NCI-H82 treated with DMSO at 0.1 percent for 48 hours (cell line): ENCODE measurements around the gene FIBCD1.

Source experiments
- DNase-seq: peaks from one replicate; lab custom pipeline; 2025; ENCODE audit not compliant: unreplicated experiment; lab: John Stamatoyannopoulos, UW

The FIBCD1 gene

GRCh38 chr9:130938652-130939404, at the start of gene FIBCD1:
TSS of gene FIBCD1 (minus strand) at chr9:130939247. CDS start at chr9:130938607, 640 bp downstream.
- DNase-seq: no peak

GRCh38 chr9:130988400-130988747, 49.3 kb upstream of the FIBCD1 start:
- DNase-seq: no peak

- DNase-seq: no peak
These were observed 48.8 kb upstream of the FIBCD1 start for GRCh38 chr9:130987738-130988399.

GRCh38 chr9:130987054-130987453, 48.0 kb upstream of the FIBCD1 start:
- DNase-seq: no peak

- DNase-seq: peak; percentile 85
These were observed 47.4 kb upstream of the FIBCD1 start for GRCh38 chr9:130986356-130986965.

- no peak for DNase-seq
These were observed 46.6 kb upstream of the FIBCD1 start for GRCh38 chr9:130985606-130986162.

- DNase-seq: no peak
These were observed 46.0 kb upstream of the FIBCD1 start for GRCh38 chr9:130985029-130985428.

- no peak for DNase-seq
These were observed 45.5 kb upstream of the FIBCD1 start for GRCh38 chr9:130984521-130984920.

- DNase-seq: no peak
These were observed 44.9 kb upstream of the FIBCD1 start for GRCh38 chr9:130983970-130984369.

GRCh38 chr9:130983359-130983670, 44.3 kb upstream of the FIBCD1 start:
- no peak for DNase-seq

GRCh38 chr9:130982636-130983358, 43.8 kb upstream of the FIBCD1 start:
- no peak for DNase-seq

- no peak for DNase-seq
These were observed 42.7 kb upstream of the FIBCD1 start for GRCh38 chr9:130981756-130982137.

- DNase-seq: no peak
These were observed 42.1 kb upstream of the FIBCD1 start for GRCh38 chr9:130981002-130981755.

GRCh38 chr9:130980526-130980925, 41.5 kb upstream of the FIBCD1 start:
- no peak for DNase-seq

GRCh38 chr9:130979591-130980385, 40.7 kb upstream of the FIBCD1 start:
- DNase-seq: no peak

GRCh38 chr9:130977811-130978221, 38.8 kb upstream of the FIBCD1 start:
- DNase-seq: no peak

- DNase-seq: no peak
These were observed 37.1 kb upstream of the FIBCD1 start for GRCh38 chr9:130975932-130976841.

GRCh38 chr9:130975156-130975555, 36.1 kb upstream of the FIBCD1 start:
- DNase-seq: no peak

GRCh38 chr9:130974697-130975096, 35.6 kb upstream of the FIBCD1 start:
- DNase-seq: no peak
